GM12878 (cell line): ENCODE results near the gene SUGP2.

ENCODE experiments used
- BHLHE40 ChIP-seq, 2 experiments: fragments of 450-650 bp in 1 of 2; IDR thresholded peaks; 2 replicates each; pipeline ENCODE4 v1.6.1; 2011 to 2017; ENCODE audit warnings: low read depth in 2 of 2, borderline replicate concordance in 1 of 2, improper control_type of control experiment in 1 of 2, low read length in 1 of 2, mild to moderate bottlenecking in 1 of 2
- ESRRA ChIP-seq: IDR thresholded peaks from 2 replicates; pipeline ENCODE4 v1.6.1; 2012; ENCODE audit warnings: mild to moderate bottlenecking, low read length, improper control_type of control experiment
- NFYB ChIP-seq: IDR thresholded peaks from 2 replicates; pipeline ENCODE4 v1.6.1; 2011; ENCODE audit warnings: low read depth, mild to moderate bottlenecking, low read length, improper control_type of control experiment, moderate library complexity; ENCODE audit not compliant: insufficient read depth
- POLR2AphosphoS5 ChIP-seq: IDR thresholded peaks from 2 replicates; pipeline ENCODE4 v1.6.1; 2011; ENCODE audit warnings: mild to moderate bottlenecking, low read length, inconsistent platforms
- RELA ChIP-seq: fragments of 450-650 bp; IDR thresholded peaks from 2 replicates; pipeline ENCODE4 v1.8.0; 2014; ENCODE audit warnings: borderline replicate concordance; ENCODE audit not compliant: partially characterized antibody
- REST ChIP-seq: IDR thresholded peaks from 2 replicates; pipeline ENCODE4 v1.6.1; 2012; ENCODE audit warnings: mild to moderate bottlenecking, low read depth, low read length
- SIN3A ChIP-seq: IDR thresholded peaks from 2 replicates; pipeline ENCODE4 v1.6.1; 2012; ENCODE audit warnings: low read depth, low read length, improper control_type of control experiment
- SP1 ChIP-seq: IDR thresholded peaks from one replicate; pipeline ENCODE4 v1.6.1; 2011; ENCODE audit warnings: low read depth, low read length
- SPI1 ChIP-seq: IDR thresholded peaks from 2 replicates; pipeline ENCODE4 v1.6.1; 2011; ENCODE audit warnings: low read depth, mild to moderate bottlenecking, low read length, moderate library complexity, borderline replicate concordance; ENCODE audit not compliant: insufficient read depth
- TARDBP ChIP-seq: IDR thresholded peaks from 2 replicates; pipeline ENCODE4 v1.6.1; 2016; ENCODE audit warnings: borderline replicate concordance
- YY1 ChIP-seq: IDR thresholded peaks from 2 replicates; pipeline ENCODE4 v1.6.1; 2011; ENCODE audit warnings: low read depth, mild to moderate bottlenecking, low read length
- TF ChIP-seq, protein P1 (sequence below): IDR thresholded peaks from 2 replicates; pipeline ENCODE4 v1.6.1; 2012; ENCODE audit warnings: low read depth, low read length, improper control_type of control experiment
- TF ChIP-seq, protein P2 (sequence below), 3 experiments: IDR thresholded peaks in 2 of 3; conservative IDR thresholded peaks in 1 of 3; 2 replicates each; pipeline ENCODE4 v1.5.1; 2011; ENCODE audit warnings: low read depth in 3 of 3, low read length in 3 of 3, mild to moderate bottlenecking in 3 of 3, control low read depth in 2 of 3, moderate library complexity in 2 of 3, inconsistent platforms in 1 of 3, mixed read lengths in 1 of 3; ENCODE audit not compliant: control insufficient read depth in 2 of 3, insufficient read depth in 1 of 3; ENCODE audit errors: extremely low read depth in 1 of 3

DNA sequence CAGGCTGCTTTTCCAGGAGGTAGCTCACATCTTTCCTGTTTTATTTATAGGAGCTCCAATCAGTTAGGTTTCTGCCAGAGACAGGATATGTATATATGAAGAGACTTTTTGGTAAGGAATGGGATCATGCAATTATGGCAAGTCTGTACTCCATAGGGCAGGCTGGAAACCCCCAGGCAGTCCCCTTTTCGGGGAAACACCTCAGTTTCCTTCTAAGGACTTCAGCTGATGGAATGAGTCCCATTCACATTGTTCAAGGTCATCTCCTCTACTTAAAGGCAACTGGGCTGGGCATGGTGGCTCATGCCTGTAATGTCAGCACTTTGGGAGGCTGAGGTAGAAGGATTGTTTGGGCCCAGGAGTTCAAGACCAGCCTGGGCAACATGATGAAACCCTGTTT, 19.6 kb upstream of the SUGP2 start:
- TF ChIP-seq YY1 (no peak), RELA (no peak), NFYB (no peak), SP1 (no peak), SPI1 (no peak), SIN3A (no peak), REST (no peak), ESRRA (no peak), TARDBP (no peak), POLR2AphosphoS5 (no peak), BHLHE40 (IDR thresholded peaks at IDR 0.05; ENCODE audit: borderline replicate concordance in 1 of 2, low read depth in 2 of 2, low read length in 1 of 2) (no peak)
- TF ChIP-seq, protein P1, sequence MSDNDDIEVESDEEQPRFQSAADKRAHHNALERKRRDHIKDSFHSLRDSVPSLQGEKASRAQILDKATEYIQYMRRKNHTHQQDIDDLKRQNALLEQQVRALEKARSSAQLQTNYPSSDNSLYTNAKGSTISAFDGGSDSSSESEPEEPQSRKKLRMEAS = no peak
- TF ChIP-seq, protein P2, sequence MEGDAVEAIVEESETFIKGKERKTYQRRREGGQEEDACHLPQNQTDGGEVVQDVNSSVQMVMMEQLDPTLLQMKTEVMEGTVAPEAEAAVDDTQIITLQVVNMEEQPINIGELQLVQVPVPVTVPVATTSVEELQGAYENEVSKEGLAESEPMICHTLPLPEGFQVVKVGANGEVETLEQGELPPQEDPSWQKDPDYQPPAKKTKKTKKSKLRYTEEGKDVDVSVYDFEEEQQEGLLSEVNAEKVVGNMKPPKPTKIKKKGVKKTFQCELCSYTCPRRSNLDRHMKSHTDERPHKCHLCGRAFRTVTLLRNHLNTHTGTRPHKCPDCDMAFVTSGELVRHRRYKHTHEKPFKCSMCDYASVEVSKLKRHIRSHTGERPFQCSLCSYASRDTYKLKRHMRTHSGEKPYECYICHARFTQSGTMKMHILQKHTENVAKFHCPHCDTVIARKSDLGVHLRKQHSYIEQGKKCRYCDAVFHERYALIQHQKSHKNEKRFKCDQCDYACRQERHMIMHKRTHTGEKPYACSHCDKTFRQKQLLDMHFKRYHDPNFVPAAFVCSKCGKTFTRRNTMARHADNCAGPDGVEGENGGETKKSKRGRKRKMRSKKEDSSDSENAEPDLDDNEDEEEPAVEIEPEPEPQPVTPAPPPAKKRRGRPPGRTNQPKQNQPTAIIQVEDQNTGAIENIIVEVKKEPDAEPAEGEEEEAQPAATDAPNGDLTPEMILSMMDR (IDR thresholded peaks at IDR 0.05 in 2 of 3, conservative IDR thresholded peaks at IDR 0.05 in 1 of 3; ENCODE audit: control insufficient read depth in 2 of 3, extremely low read depth in 1 of 3, insufficient read depth in 1 of 3, low read depth in 3 of 3, low read length in 3 of 3) = no peak
